ENCODE data around the gene WDR77.

WDR77 gene

DNA sequence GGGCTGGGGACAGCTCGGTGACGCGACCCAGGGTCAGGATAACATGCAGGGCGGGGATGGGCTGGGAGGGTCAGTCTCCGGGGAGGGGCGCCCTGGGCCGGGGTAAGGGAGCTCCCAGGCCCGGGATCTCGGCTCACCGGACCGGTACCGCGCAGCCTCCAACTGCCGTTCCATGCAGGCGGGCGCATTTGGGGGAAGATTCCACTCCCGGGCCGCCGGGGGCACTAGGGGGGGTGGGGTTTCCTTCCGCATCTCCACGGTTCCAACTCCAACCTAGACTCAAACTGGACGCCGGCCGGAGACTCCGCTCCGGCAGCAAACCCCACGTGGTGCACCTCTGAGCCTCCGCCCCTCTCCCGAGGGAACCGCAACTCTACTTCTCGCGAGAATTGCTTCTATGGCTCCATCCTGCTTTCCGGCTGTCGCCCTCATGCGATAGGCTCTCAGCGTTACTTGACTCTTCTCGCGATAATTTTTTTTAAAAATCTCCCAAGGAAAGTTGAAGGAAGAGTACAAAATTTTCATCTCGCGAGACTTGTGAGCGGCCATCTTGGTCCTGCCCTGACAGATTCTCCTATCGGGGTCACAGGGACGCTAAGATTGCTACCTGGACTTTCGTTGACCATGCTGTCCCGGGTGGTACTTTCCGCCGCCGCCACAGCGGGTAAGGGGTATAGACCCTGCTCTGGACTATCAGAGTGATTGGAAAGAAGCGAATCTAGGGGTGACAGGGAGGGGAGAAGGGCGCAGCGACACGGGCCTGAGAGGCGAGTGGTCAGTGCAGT lies at the start of gene WDR77, which contains the start of gene ATP5PB:
Gene WDR77 (minus strand): TSS at position 339 of the 785 bp plus-strand sequence. CDS start 87 bp downstream, at position 252.
Gene ATP5PB (plus strand): TSS at position 547 of the 785 bp plus-strand sequence. CDS start 78 bp downstream, at position 625.
- DNase-seq, result peak; percentile 100

DNA sequence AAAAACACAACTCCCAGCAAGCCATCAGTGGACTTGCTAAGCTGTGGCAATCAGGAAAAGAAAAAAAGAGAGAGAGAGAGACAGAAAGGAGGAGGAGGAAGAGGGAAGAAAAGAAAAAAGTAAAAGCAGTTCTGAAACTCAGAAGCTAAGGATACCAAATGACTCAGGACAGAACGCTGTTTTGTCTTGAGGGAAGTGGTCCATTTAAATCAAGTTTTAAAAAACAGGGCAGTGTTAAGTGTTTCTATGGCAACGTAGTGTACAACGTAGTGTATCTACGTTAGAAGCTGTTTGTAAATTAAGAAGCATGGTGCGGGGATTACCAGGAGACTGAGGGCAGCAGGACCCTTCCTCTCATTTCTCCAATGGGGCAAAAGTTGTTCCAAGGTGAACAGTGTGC lies 48.5 kb upstream of the WDR77 start:
- no peak for DNase-seq

DNA sequence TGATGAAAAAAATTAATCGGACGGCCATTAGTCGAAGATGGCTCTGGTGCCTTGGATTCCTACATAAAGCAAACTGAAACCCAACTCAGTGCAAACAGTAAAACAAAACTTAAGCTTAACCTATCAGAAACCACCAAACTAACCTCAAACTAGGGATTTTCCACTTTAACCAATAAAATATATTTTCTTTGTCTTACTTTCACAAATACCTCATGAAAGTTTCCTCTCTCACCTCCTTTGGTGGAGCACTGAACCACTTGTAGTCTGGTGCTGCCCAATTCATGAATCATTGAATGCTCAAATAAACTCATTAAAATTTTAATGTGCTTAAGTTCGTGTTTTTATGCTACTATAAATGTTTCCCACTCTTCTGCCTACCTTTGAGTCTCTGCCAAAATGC lies 47.3 kb upstream of the WDR77 start:
- no peak for DNase-seq

DNA sequence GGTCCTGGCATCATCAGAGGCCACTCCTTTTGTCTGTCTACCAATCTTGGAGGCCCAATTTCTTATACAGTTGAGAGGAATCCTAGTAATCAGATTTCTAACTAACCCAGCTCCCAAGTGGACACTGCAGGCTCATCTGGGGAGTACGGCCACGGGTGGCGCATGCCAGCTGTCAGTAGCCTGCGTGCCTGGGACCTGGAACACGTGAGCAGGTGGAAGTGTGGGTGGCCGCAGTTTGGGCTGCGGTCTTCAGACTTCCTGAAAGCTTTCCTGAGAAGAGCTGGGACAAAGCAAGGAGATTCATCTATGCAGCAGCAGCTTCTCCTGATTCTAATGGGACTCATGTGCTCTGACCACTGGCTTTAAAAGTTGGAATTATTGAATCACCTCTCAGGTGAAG lies 42.0 kb upstream of the WDR77 start:
- DNase-seq, result no peak

DNA sequence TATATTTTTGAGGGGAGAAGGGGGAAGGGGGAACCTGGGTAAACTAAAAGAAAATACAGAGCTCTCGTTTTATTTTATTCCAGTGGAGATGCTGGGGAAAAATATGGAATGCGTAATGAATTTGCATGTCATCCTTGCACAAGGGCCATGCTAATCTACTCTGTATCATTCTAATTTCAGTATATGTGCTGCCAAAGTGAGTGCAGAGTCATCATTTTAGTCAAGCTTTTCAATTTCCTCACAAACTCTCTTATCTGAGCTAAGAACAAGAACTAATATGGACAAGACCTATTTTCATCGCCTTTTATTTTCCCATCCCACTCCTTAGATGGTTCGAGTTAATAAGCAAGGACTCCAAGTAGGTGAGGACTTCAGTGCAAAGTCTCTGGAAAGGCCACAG lies 41.2 kb upstream of the WDR77 start:
- DNase-seq, result no peak

DNA sequence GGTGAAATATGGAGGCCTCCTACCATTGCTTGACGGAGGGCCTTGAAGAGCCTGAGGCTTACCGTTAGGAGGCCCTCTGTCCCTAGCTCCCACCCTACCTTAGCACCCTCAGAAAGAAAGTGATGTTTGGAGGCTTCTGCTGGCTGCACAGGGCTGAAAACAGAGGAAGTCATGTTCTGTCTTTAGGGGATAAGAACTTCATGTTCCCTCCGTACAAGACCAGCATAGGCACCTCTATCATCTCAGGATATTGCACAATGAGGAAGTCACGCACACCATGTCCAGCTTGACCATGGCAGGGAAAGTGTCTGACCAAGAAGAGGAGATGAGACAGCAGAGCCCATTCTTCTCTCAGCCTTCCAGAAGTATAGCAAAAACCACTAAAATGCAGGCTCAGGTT lies 40.5 kb upstream of the WDR77 start:
- DNase-seq, result peak; percentile 66

DNA sequence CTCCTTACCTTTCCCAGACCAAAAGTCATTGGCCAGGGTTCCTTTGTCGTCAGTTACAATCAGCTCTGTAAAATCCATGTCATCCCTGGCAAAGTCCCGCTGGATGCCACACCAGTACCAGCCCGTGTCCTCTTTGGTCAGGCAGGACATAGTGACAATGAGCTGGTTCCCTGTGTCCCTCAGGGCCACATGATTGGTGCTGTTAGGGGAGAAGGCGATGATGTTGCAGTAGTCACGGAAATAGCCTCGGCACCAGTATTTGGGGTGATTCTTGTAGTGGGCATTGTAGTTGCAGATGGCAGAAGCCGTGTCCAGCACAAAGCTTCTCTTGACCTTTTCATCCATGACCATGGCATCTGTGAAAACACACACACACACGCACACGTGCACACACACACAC lies 39.6 kb upstream of the WDR77 start:
- no peak for DNase-seq

DNA sequence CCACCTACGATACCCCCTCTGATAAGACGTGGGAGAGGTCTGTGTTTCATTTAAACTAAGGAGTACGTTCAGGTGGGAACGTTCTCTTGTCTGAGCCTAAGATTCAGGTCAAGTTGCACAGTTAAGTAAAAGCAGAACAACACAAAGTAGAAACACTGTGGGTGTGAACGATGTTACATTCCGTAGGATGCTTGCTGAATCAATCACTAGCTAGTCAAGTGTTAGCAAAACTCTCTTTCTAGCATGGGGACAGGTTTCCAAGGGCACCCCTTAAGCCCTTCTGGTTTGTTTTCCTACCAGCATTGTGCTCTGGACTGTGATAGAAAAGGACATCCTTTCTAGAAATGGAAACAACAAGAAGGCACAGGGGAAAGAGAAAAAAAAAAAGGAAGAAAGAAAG lies 38.1 kb upstream of the WDR77 start:
- DNase-seq, result no peak

DNA sequence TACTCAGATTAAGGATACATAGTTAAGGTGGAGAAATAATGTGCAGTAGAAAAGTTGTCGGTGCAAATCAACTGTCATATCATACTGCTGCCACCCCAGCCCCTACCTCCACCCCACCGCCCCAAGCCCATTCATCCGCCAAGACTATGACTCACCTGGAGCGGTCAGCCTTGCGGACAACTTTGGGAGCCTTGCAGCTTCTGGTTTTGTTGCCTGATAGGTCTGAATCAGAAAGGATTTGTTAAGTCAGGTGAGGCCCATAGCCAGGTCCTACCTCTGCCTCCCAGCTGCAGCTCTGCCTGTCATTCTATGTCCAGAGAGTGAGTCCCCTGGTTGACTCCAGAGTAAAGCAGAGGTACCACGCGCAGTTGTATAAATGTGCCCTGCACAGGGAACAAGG lies 37.4 kb upstream of the WDR77 start:
- no peak for DNase-seq

DNA sequence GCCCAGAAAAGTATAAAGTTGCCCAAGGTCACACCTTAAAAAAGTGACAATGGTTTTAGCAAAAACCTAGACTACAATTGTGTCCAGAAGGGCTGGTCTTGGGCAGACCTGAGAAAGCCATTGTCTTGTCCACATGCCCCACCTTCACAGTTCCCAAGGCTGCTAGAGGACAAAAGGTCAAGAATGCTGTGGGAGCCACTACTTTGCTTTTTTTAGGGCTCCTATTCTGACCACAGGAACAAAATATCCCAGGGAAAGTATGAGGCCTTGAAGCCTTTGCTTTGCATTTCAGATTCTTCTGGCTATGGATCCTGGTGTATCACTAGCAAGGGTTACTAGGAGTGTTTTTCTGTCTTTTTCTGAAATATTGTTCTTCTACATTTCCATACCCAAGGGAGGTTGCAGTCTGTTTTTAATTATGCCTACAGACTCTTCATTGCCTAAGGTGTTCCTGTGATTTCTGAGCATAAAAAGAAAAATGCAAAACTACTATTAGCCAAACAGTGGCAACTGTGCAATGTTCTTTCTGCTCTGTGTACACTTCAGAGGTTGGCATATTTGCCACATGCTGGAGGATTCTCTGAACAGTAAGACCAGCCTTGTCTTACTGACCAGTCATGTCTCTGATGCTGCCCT lies 35.5 kb upstream of the WDR77 start:
- no peak for DNase-seq

DNA sequence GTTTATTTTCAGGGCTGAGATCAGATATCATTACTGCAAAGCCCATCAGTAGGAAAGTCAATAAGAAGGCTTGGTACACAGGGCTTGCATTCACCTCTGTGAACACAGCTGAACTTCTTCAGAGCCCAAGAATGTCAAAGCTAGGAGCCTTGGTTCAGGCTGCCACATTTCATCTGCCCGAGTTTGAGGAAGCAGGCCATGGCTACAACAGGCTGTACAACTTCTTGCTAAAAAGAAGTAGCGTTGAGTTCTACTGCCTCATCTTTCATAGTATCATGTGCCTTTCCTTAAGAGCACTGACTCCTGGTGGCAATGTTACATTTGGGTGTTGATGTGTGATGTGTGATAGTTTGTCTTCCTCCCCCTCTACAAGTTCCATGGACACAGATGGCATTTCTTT lies 34.8 kb upstream of the WDR77 start:
- no peak for DNase-seq

DNA sequence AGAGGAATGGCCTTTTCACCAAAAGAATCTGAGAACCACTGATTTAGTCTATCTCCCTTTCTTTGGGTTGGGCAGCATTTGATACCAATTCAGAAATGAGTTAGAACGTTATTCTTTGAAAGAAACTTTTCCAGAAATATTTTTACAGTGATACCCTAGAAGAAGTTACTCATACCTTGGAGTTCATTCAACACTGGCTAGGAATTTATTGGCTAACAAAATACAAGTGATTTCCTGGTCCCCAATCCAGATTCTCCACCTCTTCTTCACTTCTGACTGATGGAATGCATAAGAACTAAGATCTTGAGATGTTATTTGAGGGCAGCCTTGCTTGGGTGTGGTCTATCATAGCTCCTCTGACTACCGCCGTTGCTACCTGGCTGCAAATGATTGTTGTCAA lies 34.1 kb upstream of the WDR77 start:
- no peak for DNase-seq

DNA sequence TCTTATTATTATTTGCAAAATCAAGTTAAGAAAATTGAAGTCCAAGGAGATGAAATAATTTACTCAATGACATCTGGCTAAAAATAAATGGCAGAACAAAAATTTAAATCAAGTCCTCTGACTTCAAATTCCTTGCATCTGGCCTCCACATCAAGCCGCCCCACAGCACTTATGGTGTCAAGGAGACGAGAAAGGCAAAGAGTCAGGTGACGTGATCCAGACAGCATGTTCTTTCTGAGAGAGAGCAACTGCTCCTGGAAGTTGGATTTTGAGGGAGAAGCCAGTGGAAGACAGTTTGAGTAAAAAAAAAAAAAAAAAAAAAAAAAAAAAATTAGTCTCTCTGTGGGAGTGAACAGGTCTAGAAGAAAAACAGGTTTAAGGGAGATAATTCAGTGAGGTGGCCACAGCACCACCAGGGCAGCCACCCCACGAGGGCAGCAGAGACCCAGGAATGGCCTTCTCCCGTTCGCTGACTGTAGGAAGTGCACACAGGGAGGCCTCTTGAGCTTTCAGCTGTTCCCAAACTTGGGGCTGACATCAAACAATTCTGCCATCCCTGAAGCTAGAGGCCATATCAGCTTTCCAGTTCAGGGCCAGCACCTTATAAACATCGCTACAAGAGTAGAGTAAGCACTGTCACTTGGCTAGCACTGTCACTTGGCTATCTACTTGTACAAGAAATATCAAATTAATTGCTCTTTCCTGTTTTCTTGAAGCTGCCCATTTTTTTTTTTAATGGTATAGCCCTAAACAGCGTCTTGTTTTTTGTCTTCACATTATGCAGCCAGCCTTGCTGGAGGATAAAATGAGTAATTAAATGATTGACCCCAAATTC lies 32.5 kb upstream of the WDR77 start:
- DNase-seq, result peak; percentile 92

DNA sequence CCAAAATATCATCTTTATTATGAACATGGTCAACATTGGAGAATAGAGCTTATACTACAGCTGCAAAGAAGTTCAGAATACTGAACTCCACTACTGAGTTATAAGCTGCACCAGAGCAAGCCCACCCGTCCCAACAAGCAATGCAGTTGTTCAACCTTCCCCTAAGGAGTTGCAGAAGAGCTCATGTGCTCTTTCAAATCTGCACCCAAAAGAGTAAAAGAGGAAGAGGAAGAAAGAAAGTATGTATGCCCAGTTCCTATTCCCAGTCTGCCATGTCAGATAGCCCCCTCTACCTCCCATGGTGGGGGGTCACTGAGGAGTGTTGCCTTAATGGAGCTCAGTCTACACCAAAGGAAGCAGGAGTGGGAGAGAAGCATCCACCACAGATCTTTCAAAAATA lies 31.6 kb upstream of the WDR77 start:
- peak; percentile 41 for DNase-seq

DNA sequence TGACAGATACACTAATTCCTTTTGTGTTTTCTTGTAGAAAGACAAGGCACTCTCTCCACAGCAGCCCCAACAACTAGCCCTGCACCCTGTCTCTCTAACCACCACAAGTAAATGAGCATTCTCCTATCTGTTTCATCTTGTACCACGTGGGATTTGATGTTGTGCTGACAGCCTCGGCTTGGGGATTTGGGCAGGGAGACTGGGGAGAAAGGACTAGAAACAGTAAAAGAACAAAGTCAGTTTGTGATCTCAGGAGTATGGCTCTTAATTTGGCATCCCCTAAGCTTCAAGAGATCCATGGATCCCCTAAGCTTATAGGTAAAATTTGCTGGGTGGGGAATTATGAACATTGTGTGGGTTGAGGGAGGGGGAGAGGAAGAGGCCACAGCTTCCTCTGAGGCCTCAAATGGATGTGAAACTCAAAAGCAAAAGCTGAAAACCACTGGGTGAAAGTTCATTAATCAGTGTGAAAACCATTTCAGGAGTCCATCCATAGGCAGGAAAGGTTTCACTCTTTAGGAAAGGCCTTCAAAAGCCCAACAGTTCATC lies 27.8 kb upstream of the WDR77 start:
- DNase-seq, result peak; percentile 74

DNA sequence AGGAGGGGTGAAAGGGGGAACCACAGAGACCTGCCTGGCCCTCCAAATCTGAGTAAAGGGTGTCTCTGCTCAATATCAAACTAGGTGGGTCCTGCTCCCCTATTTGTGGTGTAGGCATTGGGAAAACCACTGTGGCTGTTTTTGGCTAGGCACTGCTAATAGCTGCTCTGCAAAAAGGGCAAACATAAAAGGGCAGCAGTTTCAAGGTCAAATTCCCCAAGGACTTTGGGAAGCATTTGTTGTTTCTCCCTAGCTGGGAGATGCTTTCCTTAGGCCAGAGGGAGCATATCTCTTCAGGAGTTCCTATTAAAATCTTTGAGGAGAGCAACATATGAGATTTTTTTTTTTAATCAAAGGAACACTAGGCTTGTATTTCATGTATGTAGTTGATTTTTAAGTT lies 27.2 kb upstream of the WDR77 start:
- DNase-seq, result no peak

DNA sequence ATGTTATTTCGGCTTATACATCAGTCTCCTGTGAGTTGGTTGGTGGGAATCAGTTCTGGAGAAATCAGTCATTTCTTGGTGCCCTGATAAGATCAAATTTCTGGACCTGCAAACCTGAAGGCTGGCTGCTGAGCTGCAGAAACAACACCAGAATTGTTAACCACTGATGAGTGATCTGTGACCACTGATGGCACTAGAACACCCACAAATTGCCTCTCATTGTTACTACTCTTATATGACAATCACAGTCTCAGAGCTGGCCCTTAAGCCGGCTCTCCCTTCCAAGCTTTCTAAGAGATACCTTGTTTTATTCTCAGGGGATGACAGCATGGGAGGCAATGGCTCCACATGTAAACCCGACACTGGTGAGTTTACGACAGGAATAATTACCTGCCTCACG lies 26.6 kb upstream of the WDR77 start:
- DNase-seq, result peak; percentile 33

DNA sequence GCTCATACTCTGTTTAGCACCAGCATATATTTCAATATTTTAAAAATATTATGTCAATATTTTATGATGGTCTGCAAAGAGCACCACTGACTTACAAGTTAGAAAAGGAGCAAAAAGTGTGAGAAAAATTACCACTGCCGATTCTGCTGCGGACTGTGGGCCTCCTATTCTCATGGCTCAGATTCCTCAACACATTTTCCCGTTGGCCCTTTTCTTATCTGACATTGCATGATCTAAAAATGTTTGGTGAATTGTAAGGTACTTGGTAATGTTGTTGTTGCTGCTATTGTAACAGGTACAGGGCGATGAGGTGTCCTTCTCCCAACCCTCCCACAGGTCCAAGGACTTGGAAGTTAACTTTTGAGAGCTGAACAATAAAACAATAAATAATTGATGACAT lies 25.5 kb upstream of the WDR77 start:
- DNase-seq, result peak; percentile 28

DNA sequence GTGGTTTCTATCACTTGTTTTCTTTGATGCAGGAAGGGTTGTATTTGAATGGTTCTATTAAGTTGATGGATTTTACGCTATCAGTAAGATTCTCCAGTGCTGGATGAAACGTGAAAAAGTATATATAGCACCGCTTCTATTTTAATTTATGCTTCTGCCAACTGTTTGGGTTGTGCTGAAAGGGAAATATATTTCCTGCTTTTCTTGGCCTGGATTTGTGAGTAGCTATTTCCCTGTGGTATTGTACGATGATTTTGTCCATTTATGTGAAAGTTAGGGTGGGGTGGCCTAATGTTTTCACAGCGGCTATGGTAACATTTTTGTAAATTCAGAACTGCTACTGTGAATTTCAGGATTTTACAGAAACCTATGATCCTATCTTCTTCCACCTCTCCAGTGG lies 25.1 kb upstream of the WDR77 start:
- peak; percentile 26 for DNase-seq

DNA sequence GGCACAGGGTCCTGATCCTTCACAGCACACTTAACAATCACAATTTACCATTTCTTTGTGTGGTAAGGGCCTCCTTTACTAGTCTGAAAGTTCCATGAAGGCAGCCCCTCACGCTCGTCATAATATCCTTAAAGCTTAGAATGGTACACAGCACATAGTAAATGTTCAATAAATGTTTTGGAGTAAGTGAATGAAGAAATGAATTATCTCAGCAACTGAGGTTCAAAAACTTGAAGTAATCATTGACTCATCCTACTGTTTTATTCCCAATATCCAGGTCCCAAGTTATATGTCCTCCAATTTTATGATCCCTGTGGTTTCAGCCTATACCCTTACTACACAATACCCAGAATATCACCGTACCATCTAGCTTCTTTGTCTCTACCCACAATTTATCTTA lies 22.5 kb upstream of the WDR77 start:
- no peak for DNase-seq

DNA sequence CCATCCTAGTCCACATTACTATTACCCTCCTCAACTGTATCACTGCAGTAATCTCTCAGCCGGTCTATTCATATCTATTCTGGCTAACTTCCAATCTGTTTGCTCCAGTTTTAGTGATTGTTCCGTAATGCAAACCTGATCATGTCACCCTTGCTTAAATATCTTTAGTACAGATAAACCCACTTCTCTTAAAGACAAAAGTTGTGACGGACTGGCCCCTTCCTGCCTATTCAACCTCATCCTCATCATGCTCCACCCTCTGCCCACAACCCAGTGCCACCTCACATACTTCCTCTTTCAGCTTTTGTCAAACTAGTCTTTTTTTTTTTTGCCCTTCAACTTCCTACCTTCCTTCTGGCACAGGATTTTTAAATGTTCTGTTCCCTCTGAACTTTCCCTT lies 22.0 kb upstream of the WDR77 start:
- peak; percentile 96 for DNase-seq

DNA sequence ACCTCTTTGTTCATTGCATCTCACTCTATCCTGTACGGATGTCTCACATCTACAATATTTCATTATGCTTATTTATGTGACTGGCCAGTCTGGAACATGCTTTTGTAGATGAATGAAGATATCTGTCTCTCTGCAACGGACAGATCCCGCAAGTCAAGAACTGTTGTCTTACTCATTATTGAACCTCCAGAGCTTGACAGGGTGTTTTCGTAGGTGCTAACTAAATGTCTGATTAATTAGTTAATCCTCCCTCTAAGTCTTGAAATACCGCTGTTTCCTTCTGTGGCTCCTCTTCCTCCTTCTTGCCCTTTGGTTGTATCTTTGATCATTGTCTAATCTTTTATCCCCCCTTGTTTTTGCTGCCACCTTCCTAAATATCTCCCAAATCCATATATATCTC lies 21.5 kb upstream of the WDR77 start:
- peak; percentile 28 for DNase-seq

DNA sequence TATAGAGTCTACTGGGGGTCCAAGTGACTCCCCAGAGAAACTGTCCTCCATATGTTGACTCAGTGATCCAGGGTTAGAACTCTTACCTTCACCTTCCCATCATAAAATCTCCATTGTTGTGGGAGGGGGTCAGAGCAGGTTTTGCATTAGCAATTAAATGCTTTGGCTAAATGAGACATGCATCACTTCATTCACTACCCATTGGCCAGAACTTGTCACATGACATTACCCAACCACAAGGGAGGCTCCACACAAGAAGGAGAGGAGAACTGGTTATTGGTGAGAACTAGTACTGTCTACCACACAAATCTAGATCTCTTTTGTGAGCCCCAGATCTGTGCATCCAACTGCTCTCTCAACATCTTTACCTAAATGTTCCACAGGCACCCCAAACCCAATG lies 20.5 kb upstream of the WDR77 start:
- DNase-seq, result no peak

All from hematopoietic multipotent progenitor cell treated with erythropoietin and hydrocortisone succinate and interleukin-3 and kit ligand, for 4 days (in vitro differentiated cells).